22Rv1 (cell line): Measurements from ENCODE around the gene PARD3B.

Experiments used
- ZFX ChIP-seq: fragments of 450-650 bp; IDR thresholded peaks from 2 replicates; pipeline ENCODE4 v1.6.1; 2017; ENCODE audit warnings: antibody characterized with exemption, borderline replicate concordance
- TF ChIP-seq, protein P1 (sequence below): fragments of 450-650 bp; IDR thresholded peaks from 2 replicates; pipeline ENCODE4 v1.5.1; 2017; ENCODE audit warnings: mild to moderate bottlenecking

GRCh38 chr2:205596581-205596980 lies 1051.3 kb downstream of the PARD3B start:
- TF ChIP-seq, protein P1, sequence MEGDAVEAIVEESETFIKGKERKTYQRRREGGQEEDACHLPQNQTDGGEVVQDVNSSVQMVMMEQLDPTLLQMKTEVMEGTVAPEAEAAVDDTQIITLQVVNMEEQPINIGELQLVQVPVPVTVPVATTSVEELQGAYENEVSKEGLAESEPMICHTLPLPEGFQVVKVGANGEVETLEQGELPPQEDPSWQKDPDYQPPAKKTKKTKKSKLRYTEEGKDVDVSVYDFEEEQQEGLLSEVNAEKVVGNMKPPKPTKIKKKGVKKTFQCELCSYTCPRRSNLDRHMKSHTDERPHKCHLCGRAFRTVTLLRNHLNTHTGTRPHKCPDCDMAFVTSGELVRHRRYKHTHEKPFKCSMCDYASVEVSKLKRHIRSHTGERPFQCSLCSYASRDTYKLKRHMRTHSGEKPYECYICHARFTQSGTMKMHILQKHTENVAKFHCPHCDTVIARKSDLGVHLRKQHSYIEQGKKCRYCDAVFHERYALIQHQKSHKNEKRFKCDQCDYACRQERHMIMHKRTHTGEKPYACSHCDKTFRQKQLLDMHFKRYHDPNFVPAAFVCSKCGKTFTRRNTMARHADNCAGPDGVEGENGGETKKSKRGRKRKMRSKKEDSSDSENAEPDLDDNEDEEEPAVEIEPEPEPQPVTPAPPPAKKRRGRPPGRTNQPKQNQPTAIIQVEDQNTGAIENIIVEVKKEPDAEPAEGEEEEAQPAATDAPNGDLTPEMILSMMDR = no peak
- TF ChIP-seq ZFX = no peak
